ENCODE data around the gene CACNA2D4. TPM values are rescaled to one million over a fixed set of nuclear protein-coding genes. Genes with fewer than 3 reads are reported as not detected.

CACNA2D4 gene
- total and polyA plus RNA-seq, 2 of the 13 experiments (the other 11 are each of a cell fraction or from before 2014, with no cell fraction given): 14.2 to 136 TPM

- intact Hi-C loops (cut with micrococcal nuclease; ENCODE audit: unreplicated experiment): no loop called here
- no peak for ATAC-seq
- no TSS peak for BruUV-seq (replicated peaks)
- Histone ChIP-seq H3K9me3 (ENCODE audit: low read length) (no peaks in the 10 kb centered on the region), H3K4me1 (ENCODE audit: insufficient read depth, low read length) (peaks cover 19% of the 10 kb centered on the region), H3K36me3 (replicated peaks in 1 of 2; ENCODE audit: control insufficient read depth in 1 of 2, insufficient read depth in 2 of 2, low read length in 2 of 2) (peaks cover 0 to 3% of the 10 kb centered on the region in 2 experiments; a peak in 2 of 5 replicates), H3K4me3 (replicated peaks in 1 of 3; ENCODE audit: insufficient read depth in 1 of 3, low read depth in 2 of 3, low read length in 3 of 3) (no peak overlapping the region), H3K9ac (ENCODE audit: insufficient read depth, low read depth, low read length) (no peak overlapping the region), H2AFZ (ENCODE audit: low read length) (no peak overlapping the region), H3K79me2 (ENCODE audit: insufficient read depth, low read length) (no peaks in the 10 kb centered on the region), H3K27ac (ENCODE audit: extremely low read length, insufficient read depth, low read length) (no peak overlapping the region), H3K4me2 (ENCODE audit: low read depth, low read length) (no peak overlapping the region), H3K27me3 (ENCODE audit: control insufficient read depth in 1 of 2, insufficient read depth in 2 of 2, low read length in 2 of 2) (no peaks in the 10 kb centered on the region), H4K20me1 (ENCODE audit: insufficient read depth, low read length) (no peaks in the 10 kb centered on the region)
- WGBS (ENCODE audit: low lambda C conversion rate): 94% methylated on average over 12 of the region's 16 CpGs
- DNase-seq (ENCODE audit: low spot score): no peak
- ChIA-PET CTCF (ENCODE audit: low intra/inter-chr PET ratio, low total read pairs) (no interaction called here), POLR2A (interaction anchor here (1.4 to 1.6 kb wide), 2 partner anchors 10 to 140 kb away, joined by 3 to 4 read pairs; no protein-coding TSS in a partner anchor)
- in situ Hi-C loops (cut with HindIII; ENCODE audit: extremely low pct_ligation_motif_present, low pct_unique_long_range_greater_than_20kb): loop anchor here (10.0 kb wide), 1 partner anchor 233 kb away; no protein-coding TSS in a partner anchor
- no peak for FAIRE-seq
- TF ChIP-seq POLR2A (IDR thresholded peaks at IDR 0.05; ENCODE audit: insufficient read depth in 1 of 2, low read depth in 2 of 2, low read length in 2 of 2) (no peak), ZNF446 (CRISPR knock-in tag; IDR thresholded peaks at IDR 0.05) (no peak), ZMYM4 (CRISPR knock-in tag; IDR thresholded peaks at IDR 0.05) (no peak), ZNF337 (CRISPR knock-in tag; IDR thresholded peaks at IDR 0.05; ENCODE audit: borderline replicate concordance, low read depth) (no peak), CTCF (CRISPR knock-in tag; IDR thresholded peaks at IDR 0.05) (no peak), ZNF331 (CRISPR knock-in tag; IDR thresholded peaks at IDR 0.05) (no peak), ELF1 (CRISPR knock-in tag; IDR thresholded peaks at IDR 0.05) (no peak), MXD3 (CRISPR knock-in tag; IDR thresholded peaks at IDR 0.05) (no peak), KLF16 (CRISPR knock-in tag; IDR thresholded peaks at IDR 0.05) (no peak), THRA (CRISPR knock-in tag; IDR thresholded peaks at IDR 0.05; ENCODE audit: borderline replicate concordance) (no peak), ZNF773 (CRISPR knock-in tag; IDR thresholded peaks at IDR 0.05; ENCODE audit: borderline replicate concordance) (no peak), NONO (IDR thresholded peaks at IDR 0.05) (no peak), NONO (CRISPR knock-in tag; conservative IDR thresholded peaks at IDR 0.05) (no peak), ZNF607 (CRISPR knock-in tag; IDR thresholded peaks at IDR 0.05; ENCODE audit: borderline replicate concordance) (no peak), ZNF264 (CRISPR knock-in tag; IDR thresholded peaks at IDR 0.05) (no peak), PAF1 (CRISPR knock-in tag; IDR thresholded peaks at IDR 0.05) (no peak), DRAP1 (CRISPR knock-in tag; IDR thresholded peaks at IDR 0.05) (no peak), TEF (CRISPR knock-in tag; IDR thresholded peaks at IDR 0.05) (no peak), SMYD3 (CRISPR knock-in tag; IDR thresholded peaks at IDR 0.05) (no peak), ZNF275 (CRISPR knock-in tag; IDR thresholded peaks at IDR 0.05; ENCODE audit: borderline replicate concordance) (no peak)
These were observed 117.0 kb downstream of the CACNA2D4 start for GRCh38 chr12:1801303-1801975.
